NB4 (cell line): ENCODE measurements around the gene CIAO2B.

ENCODE experiments used
- DNase-seq: peaks from one replicate; pipeline ENCODE4 v3.0.0; 2010; ENCODE audit warnings: low read depth
- H3K4me3 ChIP-seq: one replicate; pipeline ENCODE4 v1.5.1; 2011; ENCODE audit warnings: mild to moderate bottlenecking, low read depth, low read length, moderate library complexity
- MYC ChIP-seq: IDR thresholded peaks from 2 replicates; pipeline ENCODE4 v1.6.1; 2011; ENCODE audit warnings: low read depth, low read length
- POLR2A ChIP-seq: IDR thresholded peaks from 2 replicates; pipeline ENCODE4 v1.6.1; 2011; ENCODE audit warnings: mild to moderate bottlenecking; ENCODE audit not compliant: insufficient read length; ENCODE audit errors: extremely low read depth
- TF ChIP-seq, protein P1 (sequence below): IDR thresholded peaks from one replicate; pipeline ENCODE4 v1.5.1; 2012; ENCODE audit warnings: low read depth, low read length
- TF ChIP-seq, protein P2 (sequence below): IDR thresholded peaks from 2 replicates; pipeline ENCODE4 v1.6.1; 2011; ENCODE audit warnings: low read depth, low read length

CIAO2B gene

DNA sequence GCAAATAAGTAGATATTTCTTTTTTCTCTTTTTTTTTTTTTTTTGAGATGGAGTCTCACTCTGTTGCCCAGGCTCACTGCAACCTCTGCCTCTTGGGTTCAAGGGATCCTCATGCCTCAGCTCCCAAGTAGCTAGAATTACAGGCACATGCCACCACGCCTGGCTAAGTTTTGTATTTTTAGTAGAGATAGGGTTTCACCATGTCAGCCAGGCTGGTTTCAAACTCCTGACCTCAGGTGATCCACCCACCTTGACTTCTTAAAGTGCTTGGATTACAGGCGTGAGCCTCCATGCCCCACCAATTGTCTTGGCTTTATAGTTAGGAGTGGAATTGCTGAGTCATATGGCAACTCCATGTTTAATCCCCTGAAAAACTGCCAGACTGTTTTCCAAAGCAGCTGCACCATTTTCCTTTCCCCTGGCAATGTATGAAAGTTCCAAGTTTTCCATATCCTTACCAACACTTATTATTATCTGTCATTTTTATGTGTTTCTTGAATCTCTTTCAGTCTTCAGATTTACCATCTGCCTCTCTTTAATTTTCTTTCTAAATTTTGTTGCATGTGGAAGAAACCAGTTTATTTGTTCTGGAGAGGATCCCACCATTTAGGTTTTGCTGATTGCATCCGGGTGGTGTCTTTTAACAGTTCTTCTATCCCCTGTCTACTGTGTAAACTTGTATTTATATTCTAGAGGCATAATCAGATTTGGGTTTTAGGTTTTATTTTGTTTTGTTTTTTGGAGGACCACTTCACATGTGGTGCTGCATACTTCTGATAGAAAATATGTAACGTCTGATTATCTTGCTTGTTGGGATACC lies 17.0 kb upstream of the CIAO2B start:
- TF ChIP-seq POLR2A (no peak), MYC (no peak)
- TF ChIP-seq, protein P1, sequence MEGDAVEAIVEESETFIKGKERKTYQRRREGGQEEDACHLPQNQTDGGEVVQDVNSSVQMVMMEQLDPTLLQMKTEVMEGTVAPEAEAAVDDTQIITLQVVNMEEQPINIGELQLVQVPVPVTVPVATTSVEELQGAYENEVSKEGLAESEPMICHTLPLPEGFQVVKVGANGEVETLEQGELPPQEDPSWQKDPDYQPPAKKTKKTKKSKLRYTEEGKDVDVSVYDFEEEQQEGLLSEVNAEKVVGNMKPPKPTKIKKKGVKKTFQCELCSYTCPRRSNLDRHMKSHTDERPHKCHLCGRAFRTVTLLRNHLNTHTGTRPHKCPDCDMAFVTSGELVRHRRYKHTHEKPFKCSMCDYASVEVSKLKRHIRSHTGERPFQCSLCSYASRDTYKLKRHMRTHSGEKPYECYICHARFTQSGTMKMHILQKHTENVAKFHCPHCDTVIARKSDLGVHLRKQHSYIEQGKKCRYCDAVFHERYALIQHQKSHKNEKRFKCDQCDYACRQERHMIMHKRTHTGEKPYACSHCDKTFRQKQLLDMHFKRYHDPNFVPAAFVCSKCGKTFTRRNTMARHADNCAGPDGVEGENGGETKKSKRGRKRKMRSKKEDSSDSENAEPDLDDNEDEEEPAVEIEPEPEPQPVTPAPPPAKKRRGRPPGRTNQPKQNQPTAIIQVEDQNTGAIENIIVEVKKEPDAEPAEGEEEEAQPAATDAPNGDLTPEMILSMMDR = no peak
- TF ChIP-seq, protein P2, sequence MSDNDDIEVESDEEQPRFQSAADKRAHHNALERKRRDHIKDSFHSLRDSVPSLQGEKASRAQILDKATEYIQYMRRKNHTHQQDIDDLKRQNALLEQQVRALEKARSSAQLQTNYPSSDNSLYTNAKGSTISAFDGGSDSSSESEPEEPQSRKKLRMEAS = no peak
- no peak overlapping the region for H3K4me3 ChIP-seq
- no peak for DNase-seq

DNA sequence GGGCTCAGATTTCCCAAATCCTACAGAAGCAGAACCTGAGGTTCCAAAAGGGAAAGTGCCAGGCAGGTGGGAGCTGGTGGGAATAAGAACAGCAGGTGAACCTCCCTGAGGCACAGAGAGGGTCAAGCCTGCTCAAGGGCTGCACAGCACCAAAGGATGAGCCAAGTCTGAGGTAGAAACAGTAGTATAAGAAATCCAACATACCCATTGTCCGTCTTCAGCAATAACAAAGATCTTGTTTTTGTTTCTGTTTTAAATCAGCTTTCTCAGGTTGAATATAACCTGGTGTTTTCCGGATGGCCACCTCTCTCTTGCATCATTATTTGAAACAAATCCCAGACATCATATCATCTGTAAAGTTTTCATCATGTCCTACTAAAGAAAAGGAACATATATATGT lies 16.2 kb upstream of the CIAO2B start:
- no peak overlapping the region for H3K4me3 ChIP-seq
- no peak for TF ChIP-seq MYC
- TF ChIP-seq POLR2A = no peak
- TF ChIP-seq, protein P1 = no peak
- TF ChIP-seq, protein P2 = no peak
- DNase-seq = no peak

DNA sequence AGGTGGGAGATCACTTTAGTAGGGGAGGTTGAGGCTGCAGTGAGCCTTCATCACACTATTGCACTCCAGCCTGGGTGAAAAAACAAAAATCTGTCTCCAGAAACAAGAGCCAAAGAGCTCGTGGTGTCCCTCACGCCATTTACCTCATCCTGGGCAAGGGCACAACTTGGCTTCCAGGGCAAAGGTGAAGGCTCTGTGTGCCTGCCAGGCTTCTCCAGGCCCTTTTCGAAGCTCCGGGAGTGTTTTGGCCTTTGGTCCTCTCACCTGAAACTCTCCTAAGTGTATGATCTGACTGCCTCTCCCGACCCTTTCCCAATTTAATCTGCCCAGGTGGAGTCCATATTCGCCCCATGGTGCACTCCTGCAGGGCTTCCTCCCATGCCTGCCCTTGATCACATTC lies 15.3 kb upstream of the CIAO2B start:
- TF ChIP-seq MYC = no peak
- TF ChIP-seq, protein P1 = no peak
- TF ChIP-seq POLR2A = no peak
- TF ChIP-seq, protein P2 = no peak
- no peak for DNase-seq
- H3K4me3 ChIP-seq = no peak overlapping the region

DNA sequence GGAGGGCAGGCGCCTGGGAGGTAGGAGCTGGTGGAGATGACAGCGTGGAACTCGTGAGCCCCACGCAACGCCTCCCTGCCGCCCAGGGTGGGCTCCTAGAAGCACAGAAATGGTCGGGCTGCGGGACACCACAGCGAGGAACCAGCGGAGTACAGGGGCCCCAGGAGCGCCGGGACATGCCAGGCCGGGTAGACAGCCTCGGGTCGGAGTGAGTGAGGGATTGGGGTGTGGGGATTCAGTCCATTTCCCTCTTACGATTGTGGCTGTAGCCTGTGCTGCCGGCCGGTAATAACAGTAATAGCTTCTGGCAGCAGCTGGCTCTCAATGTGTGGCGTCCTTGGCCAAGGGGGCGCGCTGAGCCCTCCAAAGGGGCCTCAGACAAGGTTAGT lies 14.6 kb upstream of the CIAO2B start:
- no peak overlapping the region for H3K4me3 ChIP-seq
- no peak for DNase-seq
- TF ChIP-seq MYC (no peak), POLR2A (no peak)
- TF ChIP-seq, protein P1 = no peak
- TF ChIP-seq, protein P2 = no peak

DNA sequence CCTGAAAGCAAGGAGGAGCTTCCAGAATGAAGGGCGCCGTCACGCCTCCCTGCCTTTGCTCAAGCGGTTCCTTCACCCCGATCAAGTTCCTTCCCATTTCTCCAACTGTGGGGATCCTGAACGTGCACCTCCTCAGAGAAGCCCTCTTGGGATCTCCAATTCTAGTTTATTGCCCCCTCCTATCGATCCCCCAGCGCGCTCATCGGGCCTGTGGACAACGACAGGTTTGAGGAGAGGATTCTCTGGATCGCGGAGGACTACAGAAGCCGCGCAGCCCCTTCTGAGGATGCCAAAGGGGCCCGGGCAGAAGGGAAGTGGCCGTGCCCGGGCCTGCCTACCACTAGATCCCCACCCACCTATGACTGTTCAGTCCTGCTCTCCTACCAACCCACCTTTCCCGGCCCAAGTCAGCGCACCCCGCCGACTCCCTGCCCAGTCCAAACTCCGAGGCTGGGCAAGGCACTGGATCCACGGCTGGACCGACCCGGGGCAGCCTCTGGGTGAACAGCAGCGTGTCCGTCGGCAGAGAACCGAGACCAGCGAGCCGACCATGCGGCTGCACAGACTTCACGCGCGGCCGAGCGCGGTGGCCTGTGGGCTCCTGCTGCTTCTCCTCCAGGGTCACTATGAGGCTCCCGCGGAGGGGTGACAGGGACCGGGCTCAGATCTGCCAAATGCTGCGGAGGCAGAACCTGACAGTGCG lies 14.1 kb upstream of the CIAO2B start:
- DNase-seq = no peak
- H3K4me3 ChIP-seq = peak overlapping the region; percentile 38
- TF ChIP-seq, protein P2 = no peak
- TF ChIP-seq MYC (no peak), POLR2A (no peak)
- TF ChIP-seq, protein P1 = no peak
